ENCODE results near the gene CDC14A.

DNA sequence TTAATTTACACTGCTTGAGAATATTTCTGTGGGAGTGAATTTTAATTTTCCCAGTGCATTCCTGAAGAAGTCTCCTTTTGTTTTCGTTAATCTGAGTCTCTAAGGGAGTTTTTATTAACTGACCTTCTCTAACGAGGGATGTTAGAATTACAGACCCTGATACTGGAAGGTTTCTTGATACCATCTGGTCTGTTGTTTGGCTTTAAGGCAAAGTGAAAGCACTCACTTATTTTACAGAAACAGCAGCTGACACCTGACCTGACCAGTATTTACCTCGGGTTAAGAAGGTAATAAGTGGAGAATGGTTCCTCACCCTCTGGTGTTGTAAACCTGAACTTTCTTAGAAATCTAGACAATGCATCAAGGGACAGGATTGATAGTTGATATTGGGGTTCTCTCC, 12.4 kb downstream of the CDC14A start:
- TF ChIP-seq CTCF (IDR thresholded peaks at IDR 0.05; ENCODE audit: poor library complexity): no peak
- no peak for TF ChIP-seq EZH2 (IDR thresholded peaks at IDR 0.05; ENCODE audit: borderline replicate concordance)

Measured in hepatocyte (in vitro differentiated cells).